RWPE2 (cell line): Measurements from ENCODE around the gene BBX.

Source experiments
- ATAC-seq: fragments of 200-7000 bp; cut with Tn5 transposase; 3 replicates; pipeline ENCODE4 v1.9.1; 2021; ENCODE audit warnings: low read depth
- DNase-seq: peaks from one replicate; pipeline ENCODE4 v3.0.0-alpha.2; 2020; ENCODE audit warnings: low spot score
- H3K27ac ChIP-seq: fragments of 450-650 bp; 2 replicates; pipeline ENCODE4 v1.5.1; 2017; ENCODE audit warnings: mild to moderate bottlenecking; ENCODE audit not compliant: poor library complexity, severe bottlenecking
- H3K27me3 ChIP-seq: fragments of 250-450 bp; sonication (Bioruptor Pico); 2 replicates; pipeline ENCODE4 v1.5.1; 2021; ENCODE audit warnings: mild to moderate bottlenecking, moderate library complexity; ENCODE audit not compliant: insufficient read depth, poor library complexity, severe bottlenecking
- H3K36me3 ChIP-seq: fragments of 250-450 bp; sonication (Bioruptor Pico); 2 replicates; pipeline ENCODE4 v1.5.1; 2020; ENCODE audit warnings: low read depth, mild to moderate bottlenecking, moderate library complexity
- H3K4me1 ChIP-seq: fragments of 250-450 bp; sonication (Bioruptor Pico); 2 replicates; pipeline ENCODE4 v1.5.1; 2021; ENCODE audit warnings: mild to moderate bottlenecking, moderate library complexity; ENCODE audit not compliant: insufficient read depth, poor library complexity, severe bottlenecking
- H3K4me3 ChIP-seq: fragments of 250-450 bp; sonication (Bioruptor Pico); 2 replicates; pipeline ENCODE4 v1.5.1; 2021; ENCODE audit warnings: mild to moderate bottlenecking, moderate library complexity; ENCODE audit not compliant: severe bottlenecking
- H3K9me3 ChIP-seq: fragments of 250-450 bp; sonication (Bioruptor Pico); 2 replicates; pipeline ENCODE4 v1.5.1; 2021; ENCODE audit warnings: mild to moderate bottlenecking, moderate library complexity; ENCODE audit not compliant: severe bottlenecking
- TF ChIP-seq, protein P1 (sequence below): fragments of 450-650 bp; IDR thresholded peaks from one replicate; pipeline ENCODE4 v1.5.1; 2017; ENCODE audit warnings: mild to moderate bottlenecking, moderate library complexity; ENCODE audit not compliant: poor library complexity, severe bottlenecking

The BBX gene

DNA sequence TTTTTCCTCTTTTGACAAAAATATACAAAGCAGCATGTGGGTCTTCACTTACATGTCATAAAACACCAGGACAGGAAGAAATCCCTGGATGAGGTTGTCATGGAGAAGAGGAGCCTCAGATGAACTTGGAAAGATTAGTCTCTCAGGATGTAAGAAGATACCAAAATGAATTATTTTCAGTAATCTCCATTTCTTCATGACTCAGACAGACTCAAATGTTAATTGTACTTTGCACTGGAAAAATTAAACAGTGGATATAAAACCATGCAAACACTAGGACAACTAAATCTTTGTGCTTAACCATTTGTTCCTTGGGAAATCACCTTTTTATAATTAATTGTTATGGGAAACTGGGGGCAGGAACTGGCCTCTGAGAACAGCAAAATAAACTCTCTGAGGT, 331.1 kb downstream of the BBX start:
- H3K36me3 ChIP-seq, result no peaks in the 10 kb centered on the region
- no peak overlapping the region for H3K27ac ChIP-seq
- H3K4me1 ChIP-seq, result no peaks in the 10 kb centered on the region
- H3K27me3 ChIP-seq, result no peaks in the 10 kb centered on the region
- H3K9me3 ChIP-seq, result no peaks in the 10 kb centered on the region
- ATAC-seq (no peak), DNase-seq (no peak)
- TF ChIP-seq, protein P1, sequence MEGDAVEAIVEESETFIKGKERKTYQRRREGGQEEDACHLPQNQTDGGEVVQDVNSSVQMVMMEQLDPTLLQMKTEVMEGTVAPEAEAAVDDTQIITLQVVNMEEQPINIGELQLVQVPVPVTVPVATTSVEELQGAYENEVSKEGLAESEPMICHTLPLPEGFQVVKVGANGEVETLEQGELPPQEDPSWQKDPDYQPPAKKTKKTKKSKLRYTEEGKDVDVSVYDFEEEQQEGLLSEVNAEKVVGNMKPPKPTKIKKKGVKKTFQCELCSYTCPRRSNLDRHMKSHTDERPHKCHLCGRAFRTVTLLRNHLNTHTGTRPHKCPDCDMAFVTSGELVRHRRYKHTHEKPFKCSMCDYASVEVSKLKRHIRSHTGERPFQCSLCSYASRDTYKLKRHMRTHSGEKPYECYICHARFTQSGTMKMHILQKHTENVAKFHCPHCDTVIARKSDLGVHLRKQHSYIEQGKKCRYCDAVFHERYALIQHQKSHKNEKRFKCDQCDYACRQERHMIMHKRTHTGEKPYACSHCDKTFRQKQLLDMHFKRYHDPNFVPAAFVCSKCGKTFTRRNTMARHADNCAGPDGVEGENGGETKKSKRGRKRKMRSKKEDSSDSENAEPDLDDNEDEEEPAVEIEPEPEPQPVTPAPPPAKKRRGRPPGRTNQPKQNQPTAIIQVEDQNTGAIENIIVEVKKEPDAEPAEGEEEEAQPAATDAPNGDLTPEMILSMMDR, result no peak
- no peak overlapping the region for H3K4me3 ChIP-seq

DNA sequence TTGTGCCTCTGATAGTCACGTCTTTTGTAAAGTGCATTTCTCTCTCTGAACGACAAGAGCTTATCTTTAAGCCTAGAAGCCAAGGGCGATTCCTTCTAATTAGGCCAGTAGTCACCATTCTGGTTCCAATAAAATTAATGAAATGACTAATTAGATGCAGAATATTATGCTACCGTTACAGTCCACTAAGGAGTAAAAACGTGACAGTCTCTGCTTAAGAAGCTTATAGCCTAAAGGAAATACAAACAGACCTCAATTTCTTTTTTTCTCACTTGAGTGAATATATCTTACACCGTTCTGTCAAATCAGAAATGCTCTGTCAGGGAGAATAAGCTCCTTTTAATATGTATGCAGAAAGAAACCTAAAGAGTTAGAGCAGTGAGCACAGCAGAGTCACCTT, 332.0 kb downstream of the BBX start:
- Histone ChIP-seq H3K4me1 (no peaks in the 10 kb centered on the region), H3K27ac (no peak overlapping the region), H3K9me3 (no peaks in the 10 kb centered on the region), H3K27me3 (no peaks in the 10 kb centered on the region), H3K36me3 (no peaks in the 10 kb centered on the region), H3K4me3 (no peak overlapping the region)
- ATAC-seq (no peak), DNase-seq (no peak)
- TF ChIP-seq, protein P1, result no peak

DNA sequence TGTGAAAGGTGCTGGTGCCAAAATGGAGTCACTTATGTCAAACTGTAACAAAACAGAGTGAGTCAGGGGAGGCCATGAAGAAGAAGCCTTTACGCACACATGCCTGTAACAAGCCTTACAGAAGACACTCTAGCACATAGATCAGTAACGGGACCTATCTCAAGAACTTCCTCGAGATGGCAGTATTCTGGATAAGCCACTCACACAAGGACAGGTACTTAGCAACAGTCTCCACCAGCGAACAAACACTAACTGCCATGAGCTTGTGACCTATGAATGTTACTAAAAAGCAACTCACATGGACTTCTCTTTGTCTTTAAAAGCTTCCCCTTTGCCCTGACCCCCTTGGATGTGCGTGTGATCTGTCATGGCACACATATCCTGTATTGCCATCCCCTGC, 332.9 kb downstream of the BBX start:
- TF ChIP-seq, protein P1, result peak; percentile 9
- H3K9me3 ChIP-seq, result no peaks in the 10 kb centered on the region
- ATAC-seq (peak; percentile 58; the same call in 2 of the 3 replicates), DNase-seq (no peak)
- no peak overlapping the region for H3K27ac ChIP-seq
- H3K4me3 ChIP-seq, result no peak overlapping the region
- H3K36me3 ChIP-seq, result no peaks in the 10 kb centered on the region
- no peaks in the 10 kb centered on the region for H3K4me1 ChIP-seq
- no peaks in the 10 kb centered on the region for H3K27me3 ChIP-seq

DNA sequence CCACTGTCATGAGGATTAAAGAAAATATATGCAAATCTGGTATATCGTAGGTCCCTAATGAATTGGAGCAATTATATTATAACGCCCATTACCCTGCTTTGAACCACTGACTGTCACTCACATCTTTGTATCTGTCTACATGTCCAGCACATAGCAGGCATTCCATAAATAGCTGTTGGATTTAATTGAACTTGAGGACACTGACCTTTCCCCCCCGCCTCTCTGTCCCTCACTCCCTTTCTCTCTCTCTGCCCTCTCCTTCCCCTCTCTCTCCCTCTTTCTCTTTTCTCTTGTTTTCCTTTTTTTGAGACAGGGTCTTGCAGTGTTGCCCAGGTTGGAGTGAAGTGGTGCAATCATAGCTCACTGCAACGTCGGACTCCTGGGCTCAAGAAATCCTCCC, 335.1 kb downstream of the BBX start:
- H3K4me1 ChIP-seq, result no peaks in the 10 kb centered on the region
- no peak overlapping the region for H3K4me3 ChIP-seq
- no peaks in the 10 kb centered on the region for H3K27me3 ChIP-seq
- H3K36me3 ChIP-seq, result no peaks in the 10 kb centered on the region
- TF ChIP-seq, protein P1, result no peak
- DNase-seq (no peak), ATAC-seq (no peak)
- H3K27ac ChIP-seq, result no peak overlapping the region
- H3K9me3 ChIP-seq, result no peaks in the 10 kb centered on the region

DNA sequence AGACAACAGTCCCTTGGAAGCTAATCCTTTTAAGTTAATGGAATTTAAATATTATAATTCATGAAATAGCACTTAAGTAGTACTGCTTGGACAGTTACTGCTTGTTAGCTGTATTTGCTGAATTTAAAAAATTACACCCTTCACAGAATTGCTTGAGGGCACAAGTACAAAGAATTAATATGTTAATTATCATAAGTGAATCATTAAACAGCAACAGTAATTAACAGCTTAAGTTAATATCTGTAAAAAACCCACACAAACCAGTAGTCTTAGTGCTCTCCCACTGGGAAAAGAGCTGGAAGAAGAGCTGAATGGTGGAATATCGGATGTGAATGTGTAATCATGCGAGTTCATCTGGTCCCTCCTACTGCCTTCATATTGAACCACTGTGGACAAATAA, 336.1 kb downstream of the BBX start:
- no peaks in the 10 kb centered on the region for H3K4me1 ChIP-seq
- H3K36me3 ChIP-seq, result no peaks in the 10 kb centered on the region
- no peak overlapping the region for H3K4me3 ChIP-seq
- no peaks in the 10 kb centered on the region for H3K9me3 ChIP-seq
- TF ChIP-seq, protein P1, result no peak
- H3K27ac ChIP-seq, result no peak overlapping the region
- ATAC-seq (no peak), DNase-seq (no peak)
- H3K27me3 ChIP-seq, result no peaks in the 10 kb centered on the region
